Hair follicular keratinocyte (primary cell): ENCODE measurements around the gene PHLDB3. TPM values are rescaled to one million over a fixed set of nuclear protein-coding genes. Genes with fewer than 3 reads are reported as not detected.

Experiments used
- total RNA-seq: library from RNA; depleted of rRNA; stranded (reverse); fragments of >200 nt; gene quantifications from 2 replicates; pipeline ENCODE4 v1.2.3, GENCODE V29; 2015

Gene PHLDB3
- 15.8 and 25.2 TPM in 2 replicates for total RNA-seq

GRCh38 chr19:43504426-43505185, at the start of gene PHLDB3:
PHLDB3 (minus strand) TSS chr19:43504746; CDS start chr19:43504118, 628 bp downstream.

GRCh38 chr19:43532962-43533545, 28.5 kb upstream of the PHLDB3 start, which contains the start of gene ZNF575:
ZNF575 (plus strand) TSS chr19:43533188; CDS start chr19:43534423, 1,235 bp downstream.

GRCh38 chr19:43526884-43527859, 22.6 kb upstream of the PHLDB3 start, which contains the start of gene ETHE1:
ETHE1 (minus strand) TSS chr19:43527201; CDS start chr19:43527177, 24 bp downstream.

GRCh38 chr19:43465468-43466120, 39.0 kb downstream of the PHLDB3 start, which contains the start of gene LYPD3:
LYPD3 (minus strand) TSS chr19:43465608; CDS start chr19:43465571, 37 bp downstream.

Other genes with a start within 250 kb of the PHLDB3 start
- gene PSG9, start 235.2 kb downstream of the PHLDB3 start, total RNA-seq: 0.11 TPM in 1 of 2 replicates, not detected in the other
- gene CD177, start 151.1 kb downstream of the PHLDB3 start, total RNA-seq: 0.15 and 0.23 TPM in 2 replicates
- gene TEX101, start 89.9 kb downstream of the PHLDB3 start, total RNA-seq: not detected in 2 replicates
- gene LYPD3, start 39.1 kb downstream of the PHLDB3 start, total RNA-seq: 18.9 and 22.7 TPM in 2 replicates
- 155 and 178 TPM in 2 replicates for gene ETHE1, start 22.5 kb upstream of the PHLDB3 start, total RNA-seq
- gene ZNF575, start 28.4 kb upstream of the PHLDB3 start, total RNA-seq: 0.08 TPM in 1 of 2 replicates, not detected in the other
- 33.9 and 36.6 TPM in 2 replicates for gene XRCC1, start 70.8 kb upstream of the PHLDB3 start, total RNA-seq
- gene PINLYP, start 71.1 kb upstream of the PHLDB3 start, total RNA-seq: 6.6 and 8.0 TPM in 2 replicates
- gene IRGQ, start 91.4 kb upstream of the PHLDB3 start, total RNA-seq: 11.9 and 14.7 TPM in 2 replicates
- 13.0 and 14.0 TPM in 2 replicates for gene ZNF576, start 91.8 kb upstream of the PHLDB3 start, total RNA-seq
- gene SRRM5, start 107.3 kb upstream of the PHLDB3 start, total RNA-seq: not detected in 2 replicates
- gene ZNF428, start 114.9 kb upstream of the PHLDB3 start, total RNA-seq: 21.2 and 23.7 TPM in 2 replicates
- gene CADM4, start 135.1 kb upstream of the PHLDB3 start, total RNA-seq: 4.5 and 6.8 TPM in 2 replicates
- 54.5 and 110 TPM in 2 replicates for gene PLAUR, start 165.4 kb upstream of the PHLDB3 start, total RNA-seq
- gene IRGC, start 211.3 kb upstream of the PHLDB3 start, total RNA-seq: not detected in 2 replicates